ENCODE data around the gene TLR9.

The TLR9 gene

DNA sequence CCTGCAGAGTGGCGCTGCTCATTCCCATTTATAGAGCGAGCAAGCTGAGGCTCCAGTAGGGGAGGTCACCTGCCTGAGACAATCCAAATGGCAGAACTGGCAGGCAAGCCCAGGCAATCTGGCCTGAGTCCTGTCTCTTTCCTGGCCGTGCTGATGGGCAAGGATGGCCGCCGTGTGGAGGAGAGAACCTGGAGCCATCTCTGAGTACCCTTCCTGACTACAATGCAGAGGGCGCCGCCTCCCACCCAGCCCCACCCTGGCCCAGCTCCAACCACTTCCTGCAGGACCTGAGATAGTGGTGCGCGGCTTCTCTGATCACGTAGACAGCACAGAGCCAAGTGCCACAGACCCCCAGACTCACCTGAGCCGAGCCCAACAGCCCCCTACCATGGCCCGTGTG, 7.0 kb downstream of the TLR9 start:
- DNase-seq (ENCODE audit: insufficient read length, low spot score) (no peak), FAIRE-seq (no peak)

DNA sequence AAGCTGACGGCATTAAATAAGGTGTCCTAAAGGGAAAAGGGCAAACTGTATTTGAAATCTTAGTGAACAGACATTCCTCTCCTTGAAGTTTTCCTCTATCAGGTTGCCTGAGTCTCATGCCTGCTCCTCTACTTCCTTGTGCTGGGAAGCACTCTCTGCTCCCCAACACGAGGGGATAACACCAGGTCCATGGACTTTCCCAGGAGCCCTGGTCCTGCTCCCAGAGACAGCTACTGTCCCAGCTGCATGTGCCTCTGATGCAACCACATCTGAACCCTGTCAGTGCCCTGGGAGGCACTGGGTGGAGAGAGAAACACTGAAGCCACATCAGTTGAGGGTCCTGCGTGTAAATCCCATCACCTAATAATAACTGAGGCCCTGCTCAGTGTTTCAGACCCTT, 7.4 kb downstream of the TLR9 start:
- peak; percentile 8 for FAIRE-seq
- DNase-seq (ENCODE audit: insufficient read length, low spot score): no peak

DNA sequence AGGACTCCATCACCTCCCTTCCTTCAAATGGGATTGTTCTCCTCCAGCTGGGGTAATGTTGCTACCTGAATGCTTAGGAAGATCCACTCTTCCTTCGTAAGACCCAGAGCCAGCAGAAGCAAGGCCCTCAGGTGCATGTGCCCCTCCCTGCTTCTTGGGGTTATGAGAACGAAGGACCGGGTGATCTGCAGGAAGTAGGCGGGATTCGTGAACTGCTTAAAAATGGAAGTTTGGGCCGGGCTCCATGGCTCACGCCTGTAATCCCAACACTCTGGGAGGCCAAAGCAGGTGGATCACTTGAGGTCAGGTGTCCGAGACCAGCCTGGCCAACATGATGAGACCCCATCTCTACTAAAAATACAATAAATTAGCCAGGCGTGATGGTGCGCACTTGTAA, 8.0 kb downstream of the TLR9 start:
- DNase-seq (ENCODE audit: insufficient read length, low spot score) (no peak), FAIRE-seq (no peak)

DNA sequence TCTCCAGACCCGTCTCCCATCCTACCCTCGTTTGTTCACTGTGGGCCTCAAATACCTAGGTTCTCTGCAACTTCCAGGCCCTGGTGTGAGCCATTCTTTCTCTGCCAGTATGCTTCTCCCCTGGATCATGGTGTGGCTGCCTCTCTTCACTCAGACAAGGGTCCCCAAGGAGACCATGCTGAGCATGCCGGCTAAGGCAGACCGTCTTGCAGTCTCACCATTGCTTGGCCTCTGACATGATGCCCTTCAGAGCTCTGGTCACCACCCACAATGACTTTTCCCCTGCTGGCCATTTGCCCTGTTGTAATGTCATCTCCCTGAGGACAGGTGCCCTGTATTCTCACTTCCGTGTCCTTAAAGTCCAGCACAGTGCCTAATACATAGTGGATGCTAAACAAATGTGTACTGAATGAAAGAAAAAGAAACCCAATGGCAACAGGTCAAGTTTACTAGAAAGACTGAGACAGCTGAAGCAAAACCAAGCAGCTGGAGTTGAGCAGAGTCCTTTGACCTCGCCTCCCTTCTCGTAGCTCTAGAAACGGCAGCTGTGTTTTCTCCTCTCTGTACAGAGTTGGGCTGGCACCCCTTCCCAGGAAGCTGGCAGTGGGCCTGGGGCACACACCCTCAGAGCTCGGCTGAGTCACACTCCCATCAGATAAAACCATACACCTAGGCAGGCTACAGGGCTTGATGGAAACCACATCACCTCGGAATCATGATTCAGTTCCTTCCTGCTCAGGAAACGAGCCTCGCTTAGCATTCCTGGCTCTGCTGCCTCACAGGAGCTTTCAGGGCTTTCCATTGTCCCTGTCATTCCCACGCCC, 8.6 kb downstream of the TLR9 start:
- no peak for FAIRE-seq

DNA sequence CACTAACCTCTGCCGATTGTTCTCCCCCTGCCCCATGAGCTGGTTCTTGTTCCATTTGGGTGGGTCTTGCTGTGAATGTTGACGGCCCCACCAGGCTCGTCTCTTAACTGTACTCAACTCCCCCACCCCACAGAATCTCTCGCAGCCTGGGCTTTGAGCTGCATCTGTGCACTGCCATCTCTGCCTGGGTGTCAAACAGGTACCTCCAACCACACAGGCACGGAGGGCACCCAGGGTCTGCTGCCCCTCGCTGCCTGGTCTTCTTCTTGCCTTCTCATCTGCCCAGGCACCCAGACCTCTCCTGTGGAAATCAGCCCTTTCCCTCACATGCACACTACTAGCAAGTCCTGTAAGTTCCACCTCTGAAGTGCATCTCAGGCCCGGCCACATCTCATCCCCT, 10.1 kb downstream of the TLR9 start:
- no peak for FAIRE-seq
- DNase-seq (ENCODE audit: insufficient read length, low spot score): no peak

More for the DNA sequence above, 8.6 kb downstream of the TLR9 start:
- no peak for DNase-seq (ENCODE audit: insufficient read length, low spot score)

DNA sequence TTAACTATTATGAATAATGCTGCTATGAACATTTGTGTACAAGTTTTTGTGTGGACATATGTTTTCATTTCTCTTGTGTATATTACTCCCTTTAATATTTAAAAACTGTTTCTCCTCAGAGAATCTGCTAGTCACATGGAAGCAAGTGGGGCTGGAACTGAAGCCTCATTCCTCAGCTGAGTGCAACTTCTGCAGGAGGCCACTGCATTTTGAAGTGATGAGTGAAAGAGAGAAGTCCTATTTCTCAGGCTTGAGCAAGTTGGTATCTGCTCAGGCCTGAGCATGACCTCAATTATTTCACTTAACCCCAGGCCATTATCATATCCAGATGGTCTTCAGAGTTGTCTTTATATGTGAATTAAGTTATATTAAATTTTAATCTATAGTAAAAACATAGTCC, 11.5 kb downstream of the TLR9 start:
- DNase-seq (ENCODE audit: insufficient read length, low spot score) (no peak), FAIRE-seq (no peak)

DNA sequence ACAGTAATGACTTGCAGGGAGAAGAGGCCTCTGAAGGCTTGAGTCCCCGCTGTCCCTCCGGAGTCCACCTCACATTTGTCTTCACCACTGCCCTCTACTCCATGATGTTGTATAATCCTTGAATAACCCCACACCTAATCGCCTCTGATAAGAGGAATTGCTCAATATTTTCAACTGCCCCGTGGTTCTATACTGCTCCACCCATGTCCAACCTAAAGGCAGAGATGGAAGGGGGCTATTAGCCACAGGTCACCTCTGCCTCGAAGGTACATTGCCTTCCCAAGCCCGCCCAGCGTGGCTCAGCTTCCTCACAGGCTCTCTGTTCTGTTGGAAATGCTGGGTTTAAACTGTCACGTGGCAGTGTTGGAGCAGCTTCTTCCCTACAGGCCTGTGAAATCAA, 12.4 kb downstream of the TLR9 start:
- FAIRE-seq: no peak

DNA sequence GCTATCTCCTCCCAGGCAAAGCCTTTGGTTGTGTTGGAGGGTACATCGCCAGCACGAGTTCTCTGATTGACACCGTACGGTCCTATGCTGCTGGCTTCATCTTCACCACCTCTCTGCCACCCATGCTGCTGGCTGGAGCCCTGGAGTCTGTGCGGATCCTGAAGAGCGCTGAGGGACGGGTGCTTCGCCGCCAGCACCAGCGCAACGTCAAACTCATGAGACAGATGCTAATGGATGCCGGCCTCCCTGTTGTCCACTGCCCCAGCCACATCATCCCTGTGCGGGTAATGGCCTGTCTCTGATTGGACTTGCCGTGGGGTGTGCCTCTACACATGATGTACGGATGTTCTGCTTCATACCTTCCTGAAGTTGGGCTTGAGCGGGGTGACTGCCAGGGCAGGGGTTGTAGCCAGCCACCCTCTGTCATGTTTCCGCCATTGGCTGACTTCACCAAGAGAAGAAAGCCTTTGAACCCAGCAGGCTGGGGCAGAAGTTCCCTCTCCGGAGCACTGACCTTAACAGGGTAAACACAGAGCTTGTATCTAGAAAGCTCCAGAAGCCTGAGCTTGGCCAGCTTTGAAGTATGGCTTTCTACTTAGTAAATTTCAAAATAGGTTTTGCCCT, 14.1 kb downstream of the TLR9 start:
- FAIRE-seq (no peak), DNase-seq (ENCODE audit: insufficient read length, low spot score) (no peak)

More for the DNA sequence above, 12.4 kb downstream of the TLR9 start:
- no peak for DNase-seq (ENCODE audit: insufficient read length, low spot score)

DNA sequence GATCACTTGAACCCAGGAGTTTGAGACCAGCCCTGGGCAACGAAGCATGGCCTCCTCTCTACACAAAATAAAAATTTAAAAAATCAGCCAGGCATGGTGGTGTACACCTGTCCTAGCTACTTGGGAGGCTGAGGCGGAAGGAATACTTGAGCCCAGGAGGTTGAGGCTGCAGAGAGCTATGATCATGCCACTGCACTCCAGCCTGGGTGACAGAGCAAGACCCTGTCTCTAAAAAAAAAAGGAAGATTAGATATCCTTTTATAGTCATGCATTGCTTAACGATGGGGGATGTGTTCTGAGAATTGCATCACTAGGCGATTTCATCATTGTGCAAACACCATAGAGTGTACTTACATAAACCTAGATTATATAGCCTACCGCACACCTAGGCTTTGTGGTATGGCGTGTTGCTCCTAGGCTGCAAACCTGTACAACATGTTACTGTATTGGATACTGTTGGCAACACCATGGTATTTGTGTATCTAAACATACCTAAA, 14.8 kb downstream of the TLR9 start:
- no peak for FAIRE-seq
- no peak for DNase-seq (ENCODE audit: insufficient read length, low spot score)

DNA sequence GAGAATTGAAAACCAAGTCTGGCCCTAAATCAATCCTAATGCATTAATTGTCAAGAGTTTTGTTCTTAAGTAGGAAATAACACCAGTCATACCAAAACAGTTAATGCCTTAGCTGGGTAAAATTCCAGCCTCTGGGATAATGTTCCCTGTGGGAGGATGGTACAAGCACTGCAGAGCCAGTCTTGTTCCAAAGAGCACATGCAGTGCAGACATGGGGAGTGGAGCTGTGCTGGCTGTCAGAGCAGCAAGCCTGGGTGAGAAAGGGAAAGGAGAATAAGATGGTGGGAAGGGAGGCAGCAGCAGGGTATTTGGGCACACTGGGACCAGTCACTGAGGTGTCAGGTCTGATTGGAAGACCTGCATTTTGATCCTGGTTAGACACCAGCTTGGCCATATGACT, 15.4 kb downstream of the TLR9 start:
- DNase-seq (ENCODE audit: insufficient read length, low spot score): no peak
- no peak for FAIRE-seq

DNA sequence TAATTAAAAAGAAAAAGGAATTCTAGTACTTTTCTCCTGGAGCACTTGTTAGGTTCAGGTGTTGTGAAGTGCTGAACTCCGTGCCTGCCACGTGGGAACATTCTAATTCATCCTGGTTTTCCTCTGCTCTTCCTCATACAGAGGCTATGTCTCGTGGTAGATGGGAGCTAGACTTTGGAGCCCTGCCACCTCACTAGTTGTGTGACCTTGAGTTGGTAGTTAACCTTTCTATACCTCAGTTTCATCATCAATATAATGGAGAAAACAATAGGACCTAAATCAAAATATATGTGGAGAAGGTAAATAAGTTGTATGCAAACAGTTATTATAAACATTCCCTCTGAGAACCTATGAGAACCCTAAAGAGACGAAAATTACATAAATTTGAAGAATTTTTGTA, 16.9 kb downstream of the TLR9 start:
- FAIRE-seq: no peak
- no peak for DNase-seq (ENCODE audit: insufficient read length, low spot score)

DNA sequence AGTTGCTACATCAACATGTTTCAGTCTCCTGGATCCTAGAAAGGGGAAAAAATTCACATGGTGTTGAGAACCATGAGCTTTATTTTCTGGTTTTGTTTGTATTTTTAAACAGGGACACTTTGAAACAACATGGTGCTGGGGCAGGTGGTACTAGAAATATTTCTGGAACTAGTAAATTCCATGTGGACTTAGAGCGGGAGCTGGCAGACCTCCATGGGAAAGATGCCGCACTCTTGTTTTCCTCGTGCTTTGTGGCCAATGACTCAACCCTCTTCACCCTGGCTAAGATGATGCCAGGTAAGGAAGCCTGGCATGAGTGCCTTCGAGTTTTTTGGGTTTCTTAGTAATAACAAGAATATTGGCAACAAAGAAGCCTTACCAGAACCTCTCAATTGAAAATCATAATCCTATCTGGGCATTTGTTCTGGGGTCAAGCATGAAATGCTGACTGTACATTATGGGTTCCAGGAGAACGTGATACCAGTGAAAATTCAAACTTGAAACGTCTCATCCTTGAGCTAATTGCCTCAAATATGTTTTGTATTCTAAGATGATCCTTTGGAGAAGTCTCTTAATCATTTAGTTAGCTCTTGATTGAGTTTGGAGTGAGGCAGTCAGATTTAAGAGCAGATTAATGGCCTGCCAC, 19.6 kb downstream of the TLR9 start:
- DNase-seq (ENCODE audit: insufficient read length, low spot score) (no peak), FAIRE-seq (no peak)

DNA sequence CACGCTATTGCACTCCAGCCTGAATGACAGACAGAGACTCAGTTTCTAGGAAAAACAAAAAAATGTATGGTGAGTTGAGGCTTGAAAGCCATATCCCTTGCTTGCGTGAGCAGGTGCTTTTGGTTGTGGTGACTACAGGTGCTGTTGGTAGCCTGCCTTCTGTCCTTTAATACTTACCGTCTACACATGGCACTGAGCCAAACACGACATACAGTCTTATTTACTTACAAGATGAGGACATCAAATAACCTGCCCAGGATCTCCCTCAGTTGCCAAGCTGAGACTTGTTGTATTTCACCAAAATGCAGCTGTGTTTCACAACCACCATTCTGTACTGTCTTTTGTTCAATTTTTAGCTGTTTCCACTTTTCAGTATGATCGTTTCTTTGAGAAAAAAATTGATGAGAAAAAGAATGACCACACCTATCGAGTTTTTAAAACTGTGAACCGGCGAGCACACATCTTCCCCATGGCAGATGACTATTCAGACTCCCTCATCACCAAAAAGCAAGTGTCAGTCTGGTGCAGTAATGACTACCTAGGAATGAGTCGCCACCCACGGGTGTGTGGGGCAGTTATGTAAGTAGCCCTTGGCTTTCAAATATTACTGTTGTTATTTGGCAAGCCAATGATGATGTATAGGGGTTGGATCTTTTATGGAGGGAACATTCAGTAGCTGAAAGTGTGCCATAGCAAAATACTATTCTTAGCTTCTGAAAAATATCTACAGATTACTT, 20.9 kb downstream of the TLR9 start:
- no peak for FAIRE-seq

DNA sequence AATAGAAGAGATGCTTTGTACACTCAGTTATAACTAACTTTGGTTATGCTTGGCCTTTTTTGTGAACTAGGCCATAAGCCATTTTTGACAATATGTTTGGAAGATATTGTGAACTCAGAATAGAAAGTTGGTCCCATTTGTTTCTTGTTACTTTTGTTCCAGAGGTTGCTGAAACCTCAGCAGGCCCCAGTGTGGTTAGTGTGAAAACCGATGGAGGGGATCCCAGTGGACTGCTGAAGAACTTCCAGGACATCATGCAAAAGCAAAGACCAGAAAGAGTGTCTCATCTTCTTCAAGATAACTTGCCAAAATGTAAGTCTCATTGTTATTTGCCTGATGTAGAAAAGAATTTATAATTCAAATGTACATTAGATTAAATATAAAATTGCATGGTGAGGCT, 21.7 kb downstream of the TLR9 start:
- DNase-seq (ENCODE audit: insufficient read length, low spot score) (no peak), FAIRE-seq (no peak)

More for the DNA sequence above, 20.9 kb downstream of the TLR9 start:
- no peak for DNase-seq (ENCODE audit: insufficient read length, low spot score)

DNA sequence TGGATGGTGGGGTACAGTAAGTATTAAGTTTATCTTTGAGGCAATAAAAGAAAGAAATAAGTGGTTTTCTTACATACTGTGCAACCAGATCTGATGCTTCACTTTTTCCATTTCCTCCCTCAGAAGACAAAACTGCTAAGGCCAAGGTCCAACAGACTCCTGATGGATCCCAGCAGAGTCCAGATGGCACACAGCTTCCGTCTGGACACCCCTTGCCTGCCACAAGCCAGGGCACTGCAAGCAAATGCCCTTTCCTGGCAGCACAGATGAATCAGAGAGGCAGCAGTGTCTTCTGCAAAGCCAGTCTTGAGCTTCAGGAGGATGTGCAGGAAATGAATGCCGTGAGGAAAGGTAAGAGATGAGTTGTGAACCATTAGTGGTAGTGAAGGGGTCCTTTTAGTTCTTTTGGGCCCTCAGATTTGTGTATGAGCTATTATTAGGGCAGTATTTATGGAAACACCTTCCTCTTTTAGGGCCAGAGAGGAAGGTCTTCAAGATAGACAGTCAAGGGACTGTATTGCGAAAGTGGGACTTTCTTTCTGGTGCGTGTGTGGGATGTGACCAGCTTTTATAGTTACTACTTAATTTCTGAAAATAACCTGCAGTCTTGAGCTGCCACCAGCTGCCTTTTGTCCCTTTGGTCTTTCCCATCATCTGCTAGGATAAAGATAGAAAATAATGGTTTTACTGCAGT, 22.9 kb downstream of the TLR9 start:
- DNase-seq (ENCODE audit: insufficient read length, low spot score) (no peak), FAIRE-seq (peak; percentile 58)

DNA sequence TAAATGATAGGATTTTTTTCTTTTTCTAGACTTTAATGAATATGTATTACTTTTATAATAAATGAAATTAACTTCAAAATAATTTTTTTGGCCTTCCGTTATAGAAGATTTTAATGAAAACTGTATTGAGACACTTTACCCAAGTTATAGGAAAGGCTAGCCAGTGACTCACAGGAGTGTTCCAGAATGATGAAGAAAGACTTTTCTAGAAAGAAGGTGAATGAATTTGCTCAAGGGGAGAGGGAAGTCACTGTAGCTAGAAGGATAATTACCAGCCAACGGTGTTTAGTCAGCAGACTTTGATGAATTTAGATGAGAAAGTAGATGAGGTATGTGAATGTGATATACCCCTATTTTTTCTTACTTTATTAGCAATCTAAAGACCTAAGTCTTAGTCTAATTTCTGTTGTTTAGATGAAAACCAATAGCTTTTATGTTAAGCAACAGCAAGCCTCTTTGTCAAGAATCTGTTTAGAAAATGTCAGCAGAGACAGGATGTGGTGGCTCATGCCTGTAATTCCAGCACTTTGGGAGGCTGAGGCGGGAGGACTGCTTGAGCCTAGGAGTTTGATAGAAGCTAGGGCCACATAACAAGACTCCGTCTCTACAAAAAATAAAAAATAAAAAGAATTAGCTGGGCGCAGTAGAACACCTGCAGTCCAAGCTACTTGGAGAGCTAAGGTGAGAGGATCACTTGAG, 24.3 kb downstream of the TLR9 start:
- no peak for DNase-seq (ENCODE audit: insufficient read length, low spot score)
- FAIRE-seq: no peak

DNA sequence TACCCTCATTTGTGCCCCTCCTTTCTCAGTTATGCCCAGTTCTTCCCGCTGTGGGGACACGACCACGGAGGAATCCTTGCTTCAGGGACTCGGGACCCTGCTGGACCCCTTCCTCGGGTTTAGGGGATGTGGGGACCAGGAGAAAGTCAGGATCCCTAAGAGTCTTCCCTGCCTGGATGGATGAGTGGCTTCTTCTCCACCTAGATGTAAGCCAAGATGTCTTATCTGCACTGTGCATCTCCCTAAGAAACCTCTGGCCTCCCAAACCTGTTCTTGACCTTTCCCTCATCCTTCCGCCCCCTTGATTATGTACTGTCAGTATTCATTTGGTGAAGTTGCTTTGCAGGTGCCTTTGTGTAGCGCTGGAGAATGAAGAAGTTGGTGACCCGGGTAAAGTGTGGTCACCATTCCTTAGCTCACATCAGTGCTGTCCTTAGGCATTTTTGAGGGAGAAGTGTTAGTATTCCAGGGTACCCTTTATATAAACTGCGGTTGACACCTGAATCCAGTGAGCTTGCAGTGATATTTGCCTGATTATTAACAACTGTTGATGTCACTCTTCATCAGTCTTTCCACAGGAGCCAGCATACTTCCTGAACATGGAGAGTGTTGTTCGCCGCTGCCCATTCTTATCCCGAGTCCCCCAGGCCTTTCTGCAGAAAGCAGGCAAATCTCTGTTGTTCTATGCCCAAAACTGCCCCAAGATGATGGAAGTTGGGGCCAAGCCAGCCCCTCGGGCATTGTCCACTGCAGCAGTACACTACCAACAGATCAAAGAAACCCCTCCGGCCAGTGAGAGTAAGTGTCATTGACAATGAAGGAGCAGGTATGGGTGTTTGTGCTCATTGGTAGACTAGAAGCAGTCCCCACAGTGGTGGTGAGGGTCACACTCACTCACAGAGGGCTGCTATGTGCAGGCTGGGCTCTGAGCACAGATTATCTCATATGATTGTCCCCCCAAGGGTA, 26.5 kb downstream of the TLR9 start:
- FAIRE-seq (peak; percentile 56), DNase-seq (ENCODE audit: insufficient read length, low spot score) (no peak)

DNA sequence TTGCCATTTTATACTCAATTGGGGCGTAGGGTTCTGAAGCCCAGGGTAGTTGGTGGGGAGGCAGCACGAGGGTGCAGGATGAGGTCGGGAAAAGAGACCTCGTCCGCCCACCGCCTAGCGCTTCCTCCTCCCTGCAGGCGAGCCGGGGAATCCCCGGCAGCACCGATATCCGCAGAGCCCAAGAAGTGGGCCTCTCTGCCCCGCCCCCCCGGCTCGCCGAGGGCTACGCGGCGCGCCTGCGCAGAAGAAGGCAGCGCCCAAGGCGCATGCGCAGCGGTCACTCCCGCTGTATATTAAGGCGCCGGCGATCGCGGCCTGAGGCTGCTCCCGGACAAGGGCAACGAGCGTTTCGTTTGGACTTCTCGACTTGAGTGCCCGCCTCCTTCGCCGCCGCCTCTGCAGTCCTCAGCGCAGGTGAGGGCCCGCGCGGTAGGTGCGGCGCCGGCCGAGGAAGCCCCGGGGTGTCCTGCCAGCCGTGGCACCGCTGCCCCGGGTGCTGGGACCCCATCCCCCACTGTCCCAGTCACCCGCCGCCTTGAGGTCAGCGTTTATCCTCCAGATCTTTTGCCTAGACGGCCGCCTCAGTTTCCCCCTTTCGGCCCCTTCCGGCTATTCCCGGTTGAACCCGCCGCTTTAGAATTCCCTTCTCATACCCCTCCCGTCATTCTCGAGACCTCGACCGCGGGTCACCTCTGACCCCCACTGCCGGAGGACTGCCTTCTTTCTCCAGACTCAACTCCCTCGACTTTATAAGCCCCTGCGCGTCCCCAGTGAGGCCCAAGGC, 27.4 kb downstream of the TLR9 start, which contains the start of gene ALAS1:
TSS of gene ALAS1 (plus strand) at position 319 of the 784 bp plus-strand sequence. CDS start 1,082 bp downstream, outside the sequence.
- DNase-seq (ENCODE audit: insufficient read length, low spot score): peak; percentile 97
- FAIRE-seq: peak; percentile 95

Measured in GM19239 (cell line).